ENCODE data around the gene PNRC2.
A peak's percentile ranks its signal among the peaks of the same experiment; 100 is the strongest.

PNRC2 gene, protein sequence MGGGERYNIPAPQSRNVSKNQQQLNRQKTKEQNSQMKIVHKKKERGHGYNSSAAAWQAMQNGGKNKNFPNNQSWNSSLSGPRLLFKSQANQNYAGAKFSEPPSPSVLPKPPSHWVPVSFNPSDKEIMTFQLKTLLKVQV

GRCh38 chr1:23959461-23960290 lies at the start of gene PNRC2:
Gene PNRC2 (plus strand): TSS chr1:23959828. CDS start chr1:23961458, 1,630 bp downstream.
- DNase-seq: peak; percentile 95

GRCh38 chr1:23910144-23910543 lies 49.5 kb upstream of the PNRC2 start:
- DNase-seq: no peak

- DNase-seq: no peak
Measured at GRCh38 chr1:23910553-23911246, 48.9 kb upstream of the PNRC2 start.

DNA sequence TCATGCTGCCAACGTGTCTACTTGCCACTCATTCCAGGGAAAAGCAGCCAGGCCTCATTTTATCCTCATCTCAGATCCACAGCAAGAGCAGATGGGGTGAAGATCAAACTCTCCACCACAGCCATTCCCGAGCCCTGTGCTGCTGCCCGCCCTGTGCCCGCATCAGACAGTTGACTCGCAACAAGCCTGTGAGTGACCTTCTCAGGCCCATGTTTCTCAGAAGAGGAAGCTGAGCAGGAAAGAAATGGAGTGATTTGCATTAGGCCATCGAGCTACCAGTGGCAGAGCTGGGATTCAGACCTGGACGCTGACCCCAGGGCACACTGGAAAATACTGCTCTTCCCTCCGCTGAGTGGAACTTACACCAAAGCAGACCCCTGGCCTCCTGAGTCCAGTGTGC lies 47.7 kb upstream of the PNRC2 start:
- no peak for DNase-seq

DNA sequence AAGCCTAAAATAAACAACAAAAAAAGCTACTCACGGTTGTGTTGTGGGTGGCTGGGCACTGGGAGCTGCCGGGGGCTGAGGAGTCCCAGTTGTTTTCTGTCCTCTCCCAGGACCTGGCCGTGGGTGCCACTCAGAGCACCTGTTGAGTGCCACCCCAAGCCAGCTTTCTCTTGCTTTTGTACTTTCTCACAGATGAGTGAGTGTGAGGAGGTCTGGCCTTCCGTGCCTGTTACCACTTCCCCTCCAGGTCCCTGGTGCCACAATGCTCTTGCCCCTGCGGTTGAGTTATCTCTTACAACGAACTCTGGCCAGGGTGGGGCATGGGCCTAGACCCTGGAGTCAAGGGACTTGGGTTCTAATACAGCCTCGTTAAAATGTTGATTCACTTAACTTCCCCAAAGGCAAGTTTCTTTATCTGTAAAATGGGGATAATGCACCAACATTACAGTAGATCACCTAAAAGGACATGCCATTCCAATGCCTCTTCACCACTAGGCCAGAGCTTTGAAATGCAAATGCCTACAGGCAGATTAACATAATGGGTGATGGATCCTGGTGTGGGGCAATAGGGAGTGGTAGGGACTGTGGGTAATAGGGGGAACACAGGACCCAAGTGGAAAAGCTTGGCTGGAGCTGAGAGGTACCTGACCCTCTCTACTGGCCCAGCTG lies 46.3 kb upstream of the PNRC2 start, which contains the start of gene CNR2:
Gene CNR2 (minus strand): TSS at position 151 of the 669 bp plus-strand sequence. CDS start 37,745 bp downstream, outside the sequence.
- no peak for DNase-seq

- DNase-seq: no peak
Measured at GRCh38 chr1:23914921-23915320, 44.7 kb upstream of the PNRC2 start.

DNA sequence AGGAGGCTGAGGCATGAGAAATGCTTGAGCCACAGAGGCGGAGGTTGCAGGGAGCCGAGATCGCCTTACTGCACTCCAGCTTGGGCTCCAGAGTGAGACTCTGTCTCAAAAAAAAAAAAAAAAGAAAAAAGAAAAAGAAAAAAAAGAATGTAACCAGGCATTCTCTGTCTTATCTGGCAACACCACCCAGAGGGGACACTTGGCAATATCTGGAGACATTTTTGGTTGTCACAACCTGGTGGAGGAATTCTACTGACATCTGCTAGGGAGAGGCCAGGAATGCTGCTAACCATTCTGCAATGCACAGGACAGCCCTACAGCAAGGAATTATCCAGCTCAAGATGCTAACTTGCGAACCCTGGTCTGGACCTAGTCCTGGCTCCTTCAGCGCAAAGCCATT lies 44.2 kb upstream of the PNRC2 start:
- no peak for DNase-seq

DNA sequence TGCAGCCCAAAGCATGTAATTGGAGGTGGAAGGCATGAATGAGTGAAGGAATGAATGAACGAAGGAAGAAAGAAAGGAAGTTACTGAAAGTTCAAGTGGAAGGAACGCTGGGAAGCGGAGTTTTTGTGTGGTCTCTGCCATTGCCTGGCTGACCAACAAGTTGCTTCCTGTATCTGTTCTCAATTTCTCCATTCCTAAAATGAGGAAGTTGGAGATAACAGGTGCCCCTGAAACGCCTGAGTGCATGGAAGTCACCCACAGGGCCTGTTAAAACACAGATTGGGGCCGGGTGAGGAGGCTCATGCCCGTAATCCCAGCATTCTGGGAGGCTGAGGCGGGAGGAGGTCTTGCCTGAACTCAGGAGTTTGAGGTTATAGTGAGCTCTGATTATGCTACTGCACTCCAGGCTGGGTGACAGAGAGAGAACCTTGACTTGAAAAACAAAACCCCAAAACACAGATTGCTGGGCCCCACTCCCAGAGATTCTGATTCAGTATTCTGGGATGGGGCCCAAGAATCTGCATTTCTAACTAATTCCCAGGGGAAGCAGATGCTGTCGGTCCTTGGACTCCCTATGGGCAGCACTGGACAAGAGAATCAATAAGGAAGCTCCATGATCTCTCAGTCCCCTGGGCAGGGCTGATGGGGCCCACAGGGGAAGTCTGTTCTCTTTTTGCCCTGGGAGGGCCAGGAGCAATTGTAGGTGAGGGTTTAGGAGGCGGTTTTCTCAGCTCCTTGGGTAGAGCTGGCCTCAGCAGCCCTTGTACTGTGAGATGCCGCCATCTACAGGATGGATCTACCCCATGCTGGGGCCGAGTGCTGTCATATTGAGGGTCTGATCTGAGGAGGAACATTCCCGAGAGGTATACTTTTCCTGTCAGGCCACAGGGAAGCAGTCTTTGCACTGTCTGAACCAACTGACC lies 43.2 kb upstream of the PNRC2 start:
- peak; percentile 68 for DNase-seq

DNA sequence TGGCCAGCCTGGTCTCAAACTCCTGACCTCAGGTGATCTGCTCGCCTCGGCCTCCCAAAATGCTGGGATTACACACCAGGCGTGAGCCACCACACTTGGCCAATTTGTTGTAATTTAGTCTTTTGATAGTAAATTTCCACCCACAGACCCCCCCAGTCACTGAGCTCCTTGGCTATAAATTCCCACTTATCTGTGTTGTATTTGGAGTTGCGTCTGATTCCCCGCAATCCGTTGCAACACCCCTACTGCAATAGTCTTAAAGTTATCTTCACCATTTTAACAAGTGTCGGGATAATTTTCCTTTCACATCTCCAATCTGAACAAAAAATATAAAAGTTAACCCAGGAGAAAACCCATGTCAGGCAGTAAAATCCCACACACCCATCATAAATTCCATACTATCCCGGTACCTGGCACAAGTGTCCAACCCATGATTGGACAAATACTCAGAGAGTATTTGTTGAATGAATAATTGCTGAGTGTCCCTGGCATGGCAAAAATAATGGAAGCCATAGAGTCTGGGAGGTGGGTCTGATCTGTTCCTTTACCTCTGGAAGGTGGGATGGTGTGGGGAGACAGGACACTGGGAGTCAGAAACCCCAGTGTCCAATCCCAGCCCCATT lies 37.2 kb upstream of the PNRC2 start:
- no peak for DNase-seq

- no peak for DNase-seq
Measured at GRCh38 chr1:23923592-23924499, 35.8 kb upstream of the PNRC2 start.

GRCh38 chr1:23924601-23925000 lies 35.0 kb upstream of the PNRC2 start:
- DNase-seq: no peak

GRCh38 chr1:23925279-23925678 lies 34.3 kb upstream of the PNRC2 start:
- no peak for DNase-seq

DNA sequence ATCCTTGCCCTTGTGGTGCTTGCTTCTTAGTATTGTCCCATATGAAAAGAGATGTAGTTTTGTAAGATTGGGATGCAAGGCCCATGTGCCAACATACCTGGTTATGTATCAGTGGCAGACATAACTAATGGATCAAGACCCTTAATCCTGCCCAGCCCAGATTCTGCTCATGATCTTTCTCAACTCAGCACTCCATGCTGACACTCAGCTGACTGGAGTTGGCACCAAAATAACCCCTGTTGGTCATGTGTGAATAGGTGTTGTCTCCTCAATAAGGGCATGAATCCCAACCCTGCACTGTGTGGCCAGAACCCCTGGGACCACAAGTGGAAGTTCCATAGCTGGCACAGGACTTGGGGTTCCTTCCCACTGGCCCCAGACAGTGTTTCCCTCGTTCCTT lies 32.5 kb upstream of the PNRC2 start:
- DNase-seq: no peak

- no peak for DNase-seq
Measured at GRCh38 chr1:23928789-23929188, 30.8 kb upstream of the PNRC2 start.

GRCh38 chr1:23930270-23930669 lies 29.4 kb upstream of the PNRC2 start:
- DNase-seq: no peak

- no peak for DNase-seq
Measured at GRCh38 chr1:23930861-23931490, 28.7 kb upstream of the PNRC2 start.

DNA sequence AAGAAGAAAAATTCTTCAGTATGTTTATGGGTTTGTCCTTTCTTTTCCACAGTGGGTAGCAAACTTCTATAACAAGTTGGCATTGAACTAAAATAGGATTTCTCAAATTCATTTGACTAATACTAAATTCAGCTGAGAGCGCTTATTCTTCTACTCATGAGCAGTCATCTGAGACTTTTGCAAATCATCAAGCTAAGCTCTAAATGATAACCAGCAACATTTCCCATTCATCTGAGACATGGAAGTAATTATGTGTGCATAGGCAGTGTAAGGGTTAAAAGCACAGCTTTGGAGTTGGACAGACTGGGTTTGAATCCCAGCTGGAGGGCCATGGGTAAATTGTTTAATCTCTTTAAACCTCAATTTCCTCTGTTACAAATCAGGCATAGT lies 28.1 kb upstream of the PNRC2 start:
- no peak for DNase-seq

DNA sequence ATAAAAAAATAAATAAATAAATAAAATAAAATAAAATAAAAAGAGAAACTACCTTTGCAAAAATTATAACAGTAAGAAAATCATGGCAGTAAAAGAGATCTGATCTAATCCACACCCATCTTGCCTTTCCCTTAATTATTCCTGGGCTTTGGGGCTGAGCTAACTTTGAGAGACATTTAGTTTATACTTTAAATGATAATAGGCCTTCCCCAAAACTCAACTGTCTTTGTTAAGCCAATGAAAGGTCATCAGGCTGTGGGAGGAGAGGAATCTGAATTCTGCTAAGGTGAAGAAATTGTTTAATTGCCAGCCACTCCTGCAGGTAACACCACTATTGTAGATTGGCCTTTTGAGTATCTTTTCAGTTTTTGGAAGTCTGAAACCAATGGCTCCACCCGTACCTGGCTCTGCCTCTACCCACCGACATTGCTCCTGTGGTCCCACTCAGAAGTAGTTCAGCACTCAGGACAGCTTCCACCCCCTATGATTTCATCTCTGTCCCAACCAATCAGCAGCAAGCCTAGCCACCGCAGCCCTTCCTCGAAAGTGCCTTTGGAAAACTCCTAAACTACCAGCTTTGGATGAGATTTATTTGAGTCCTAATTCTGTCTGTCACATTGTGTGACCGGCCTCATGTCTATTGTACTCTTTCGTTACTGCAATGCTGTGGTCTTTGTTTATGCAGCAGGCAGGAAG lies 23.0 kb upstream of the PNRC2 start:
- no peak for DNase-seq

GRCh38 chr1:23947366-23947765 lies 12.3 kb upstream of the PNRC2 start:
- no peak for DNase-seq

GRCh38 chr1:23953020-23953419 lies 6.6 kb upstream of the PNRC2 start:
- peak; percentile 5 for DNase-seq
